ENCODE results near the gene SYT2.
"Not testable (repeated sequence)": the region's sequence is repeated elsewhere in the genome, so short reads cannot be mapped to it uniquely, and the experiment has no call there.

DNA sequence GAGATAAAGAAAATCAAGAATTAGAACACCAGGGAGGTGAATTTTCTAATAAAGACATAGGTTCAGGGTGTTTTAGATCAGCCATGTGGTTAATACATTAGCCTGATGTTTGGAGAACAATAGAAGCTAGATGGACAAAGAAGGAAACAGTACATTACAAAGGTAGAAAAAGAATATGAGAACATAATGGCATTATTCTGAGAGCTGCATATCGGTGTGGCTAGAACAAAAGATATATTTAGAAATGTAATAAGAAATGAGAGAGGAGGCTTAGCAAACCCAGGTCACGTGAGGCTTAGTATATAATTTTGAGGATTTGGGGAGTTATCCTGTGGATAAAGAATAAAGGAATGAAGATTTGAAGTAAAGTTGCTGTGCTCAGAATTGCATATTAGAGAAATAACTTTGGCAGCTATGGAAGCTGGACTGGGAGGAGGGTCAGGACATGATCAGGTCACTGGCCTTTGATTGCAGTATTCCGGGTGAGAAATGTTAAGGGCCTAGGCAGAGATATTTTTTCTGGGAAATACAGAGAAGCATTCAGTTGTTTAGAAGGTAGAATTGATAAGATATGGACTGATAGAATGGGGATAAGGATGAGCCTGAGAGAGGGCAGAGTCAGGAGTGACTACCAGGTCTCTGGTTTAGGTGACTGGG lies 164.5 kb downstream of the SYT2 start:
- not testable (repeated sequence) for TF ChIP-seq TAF1, POLR2AphosphoS5 (IDR thresholded peaks at IDR 0.05; ENCODE audit: low read depth, low read length)

All from GM12891 (cell line).